GM12864 (cell line): ENCODE measurements around the gene ATG9A.
A peak's percentile ranks its signal among the peaks of the same experiment; 100 is the strongest.

Experiments
- DNase-seq: peaks from one replicate; pipeline ENCODE4 v3.0.0-alpha.2; 2011; ENCODE audit warnings: low read depth
- H3K4me3 ChIP-seq: 2 replicates; pipeline ENCODE4 v1.5.1; 2011; ENCODE audit warnings: mild to moderate bottlenecking, low read depth, low read length, control low read depth
- TF ChIP-seq, protein P1 (sequence below): IDR thresholded peaks from 2 replicates; pipeline ENCODE4 v1.5.1; 2011; ENCODE audit warnings: low read depth, mild to moderate bottlenecking, moderate library complexity, low read length, control low read depth, inconsistent platforms; ENCODE audit errors: missing control alignments

ATG9A gene

GRCh38 chr2:219230059-219230540, 664 bp upstream of the ATG9A start:
- DNase-seq = no peak
- H3K4me3 ChIP-seq = peak overlapping the region; percentile 80
- TF ChIP-seq, protein P1, sequence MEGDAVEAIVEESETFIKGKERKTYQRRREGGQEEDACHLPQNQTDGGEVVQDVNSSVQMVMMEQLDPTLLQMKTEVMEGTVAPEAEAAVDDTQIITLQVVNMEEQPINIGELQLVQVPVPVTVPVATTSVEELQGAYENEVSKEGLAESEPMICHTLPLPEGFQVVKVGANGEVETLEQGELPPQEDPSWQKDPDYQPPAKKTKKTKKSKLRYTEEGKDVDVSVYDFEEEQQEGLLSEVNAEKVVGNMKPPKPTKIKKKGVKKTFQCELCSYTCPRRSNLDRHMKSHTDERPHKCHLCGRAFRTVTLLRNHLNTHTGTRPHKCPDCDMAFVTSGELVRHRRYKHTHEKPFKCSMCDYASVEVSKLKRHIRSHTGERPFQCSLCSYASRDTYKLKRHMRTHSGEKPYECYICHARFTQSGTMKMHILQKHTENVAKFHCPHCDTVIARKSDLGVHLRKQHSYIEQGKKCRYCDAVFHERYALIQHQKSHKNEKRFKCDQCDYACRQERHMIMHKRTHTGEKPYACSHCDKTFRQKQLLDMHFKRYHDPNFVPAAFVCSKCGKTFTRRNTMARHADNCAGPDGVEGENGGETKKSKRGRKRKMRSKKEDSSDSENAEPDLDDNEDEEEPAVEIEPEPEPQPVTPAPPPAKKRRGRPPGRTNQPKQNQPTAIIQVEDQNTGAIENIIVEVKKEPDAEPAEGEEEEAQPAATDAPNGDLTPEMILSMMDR = no peak

GRCh38 chr2:219228911-219229304, 528 bp downstream of the ATG9A start:
- no peak for DNase-seq
- TF ChIP-seq, protein P1 = no peak

DNA sequence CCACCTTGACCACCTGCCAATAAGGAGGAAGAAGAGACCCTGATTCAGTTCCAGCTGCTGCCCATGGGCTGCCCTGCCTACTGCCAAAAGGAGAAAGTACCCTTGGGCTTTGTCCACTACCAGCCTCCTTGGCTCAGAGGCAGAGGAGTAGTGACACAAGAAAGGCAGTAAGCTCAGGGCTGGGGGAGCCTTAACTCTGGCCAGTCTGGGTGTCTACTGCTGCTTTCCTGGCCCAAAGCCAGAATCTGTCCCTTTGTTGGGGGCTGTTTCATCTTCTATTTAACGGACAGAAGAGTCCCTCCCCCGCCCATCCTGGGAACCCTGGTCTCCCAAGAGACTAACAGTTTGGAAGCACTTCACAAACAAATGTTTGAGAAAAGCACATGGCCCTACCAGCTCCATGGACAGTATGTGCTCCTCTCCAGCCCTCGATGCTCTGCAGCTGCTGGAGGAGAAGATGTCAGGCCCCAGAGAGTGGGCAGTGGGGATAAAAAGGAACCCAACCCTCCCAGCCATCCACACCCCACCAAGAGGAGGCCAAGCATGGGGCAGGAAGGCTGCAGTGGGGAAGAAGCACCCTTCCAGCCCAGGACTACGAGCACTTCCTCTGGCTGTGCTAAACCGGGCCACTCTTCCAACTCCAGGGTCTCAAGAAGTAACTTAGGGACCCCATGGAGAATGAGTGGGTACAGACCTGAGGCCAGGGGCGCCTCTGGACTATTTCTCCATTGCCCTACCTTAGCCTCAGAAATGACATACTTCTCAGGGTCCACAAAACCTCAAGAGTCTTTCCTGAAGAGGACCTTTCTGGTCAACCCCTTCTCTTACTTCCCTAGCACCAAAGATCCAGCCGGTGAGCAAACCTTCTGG, 1.2 kb downstream of the ATG9A start:
- DNase-seq = no peak
- peak overlapping the region; percentile 80 for H3K4me3 ChIP-seq

More at GRCh38 chr2:219228911-219229304, 528 bp downstream of the ATG9A start:
- H3K4me3 ChIP-seq = peak overlapping the region; percentile 80

DNA sequence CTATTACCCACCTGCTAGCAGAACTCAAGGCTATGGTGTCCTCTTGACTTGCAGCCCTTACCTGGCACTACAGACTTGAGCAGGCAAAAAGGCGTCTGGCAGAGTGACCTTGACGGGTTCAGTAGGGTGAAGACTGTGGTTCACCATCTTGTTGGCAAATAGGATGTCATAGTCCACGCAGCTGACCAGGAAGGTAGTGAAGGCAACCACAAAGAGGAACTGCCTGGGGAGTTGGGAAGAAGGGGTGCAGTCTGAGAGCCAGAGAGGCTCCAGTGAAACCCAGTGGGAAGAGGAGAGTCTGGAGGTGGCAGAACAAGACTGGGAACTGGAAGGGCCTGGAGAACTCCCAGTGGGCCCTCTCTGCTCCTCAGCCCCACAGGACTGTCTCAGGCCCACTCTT, 4.1 kb downstream of the ATG9A start:
- DNase-seq = no peak
- TF ChIP-seq, protein P1 = no peak
- no peak overlapping the region for H3K4me3 ChIP-seq

More for the DNA sequence above, 1.2 kb downstream of the ATG9A start:
- TF ChIP-seq, protein P1 = no peak

DNA sequence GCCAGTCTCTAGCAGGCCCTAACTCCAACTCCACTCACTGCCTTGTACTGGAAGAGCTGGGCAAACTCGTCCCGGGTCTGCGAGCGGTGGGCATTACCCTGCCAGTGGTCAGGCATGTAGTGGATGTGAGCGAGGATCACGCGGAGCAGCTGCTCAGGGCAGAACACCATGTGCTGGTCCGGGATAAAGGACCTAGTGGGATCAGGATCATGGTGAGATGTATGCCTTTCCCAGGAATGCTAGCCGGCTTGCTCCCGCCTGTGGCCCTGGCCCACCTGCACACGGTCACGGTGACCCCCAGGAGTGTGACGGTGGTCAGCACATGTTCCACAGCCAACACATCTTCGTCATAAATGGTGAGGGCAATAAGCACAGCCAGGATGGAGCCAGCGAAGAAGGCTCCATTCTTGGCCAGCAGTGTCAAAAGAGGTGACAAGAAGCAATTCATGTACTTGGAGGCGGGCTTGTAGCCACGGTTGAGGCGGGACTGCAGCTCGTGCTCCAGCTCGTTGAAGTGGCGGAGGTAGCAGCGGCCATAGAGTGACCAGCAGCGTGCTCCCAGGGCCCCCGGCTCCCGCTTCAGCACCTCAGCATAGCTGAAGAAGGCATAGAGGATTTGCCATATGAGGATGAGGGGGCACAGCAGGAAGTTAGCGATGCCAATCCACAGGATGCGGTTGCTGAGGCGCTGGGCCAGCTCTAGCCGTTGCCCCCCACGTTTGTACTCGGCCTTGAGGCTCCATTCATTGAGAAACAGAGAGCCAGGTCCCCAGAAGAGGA, 5.4 kb downstream of the ATG9A start:
- H3K4me3 ChIP-seq = no peak overlapping the region
- no peak for DNase-seq

GRCh38 chr2:219221957-219222518, 7.4 kb downstream of the ATG9A start:
- no peak overlapping the region for H3K4me3 ChIP-seq
- TF ChIP-seq, protein P1 = no peak
- no peak for DNase-seq

More for the DNA sequence above, 5.4 kb downstream of the ATG9A start:
- TF ChIP-seq, protein P1 = no peak
